Activated naive CD8-positive, alpha-beta T cell (primary cell): ENCODE data around the gene MCAT.
A peak's percentile ranks its signal among the peaks of the same experiment; 100 is the strongest.

Experiments
- H3K27ac Mint-ChIP-seq: one replicate; pipeline ENCODE4 v1.8.0; 2021; ENCODE audit warnings: mixed read lengths
- H3K27me3 Mint-ChIP-seq: one replicate; pipeline ENCODE4 v1.8.0; 2021; ENCODE audit warnings: mixed read lengths
- H3K36me3 Mint-ChIP-seq: one replicate; pipeline ENCODE4 v1.8.0; 2021; ENCODE audit warnings: mixed read lengths
- H3K4me1 Mint-ChIP-seq: one replicate; pipeline ENCODE4 v1.8.0; 2021; ENCODE audit warnings: low read depth, mixed read lengths
- H3K4me3 Mint-ChIP-seq: one replicate; pipeline ENCODE4 v1.8.0; 2021; ENCODE audit warnings: mild to moderate bottlenecking, mixed read lengths
- H3K9me3 Mint-ChIP-seq: one replicate; pipeline ENCODE4 v1.8.0; 2021; ENCODE audit warnings: low read depth, mixed read lengths

The MCAT gene

GRCh38 chr22:43166132-43166930 lies 23.1 kb upstream of the MCAT start:
- peaks cover 2% of the 10 kb centered on the region for H3K4me1 Mint-ChIP-seq
- H3K27me3 Mint-ChIP-seq, result no peaks in the 10 kb centered on the region
- H3K4me3 Mint-ChIP-seq, result no peak overlapping the region
- H3K27ac Mint-ChIP-seq, result no peak overlapping the region
- H3K9me3 Mint-ChIP-seq, result no peaks in the 10 kb centered on the region
- H3K36me3 Mint-ChIP-seq, result no peaks in the 10 kb centered on the region

- Mint-ChIP-seq H3K9me3 (no peaks in the 10 kb centered on the region), H3K27ac (no peak overlapping the region), H3K4me3 (no peak overlapping the region), H3K36me3 (no peaks in the 10 kb centered on the region), H3K4me1 (peaks cover 2% of the 10 kb centered on the region), H3K27me3 (no peaks in the 10 kb centered on the region)
These were observed 21.4 kb upstream of the MCAT start for GRCh38 chr22:43164636-43165035.

GRCh38 chr22:43163241-43163795 lies 20.1 kb upstream of the MCAT start:
- no peak overlapping the region for H3K4me3 Mint-ChIP-seq
- H3K9me3 Mint-ChIP-seq, result no peaks in the 10 kb centered on the region
- no peaks in the 10 kb centered on the region for H3K27me3 Mint-ChIP-seq
- no peak overlapping the region for H3K27ac Mint-ChIP-seq
- H3K36me3 Mint-ChIP-seq, result no peaks in the 10 kb centered on the region
- H3K4me1 Mint-ChIP-seq, result peaks cover 5% of the 10 kb centered on the region

- Mint-ChIP-seq H3K27me3 (no peaks in the 10 kb centered on the region), H3K27ac (no peak overlapping the region), H3K4me1 (peaks cover 5% of the 10 kb centered on the region), H3K9me3 (no peaks in the 10 kb centered on the region), H3K36me3 (no peaks in the 10 kb centered on the region), H3K4me3 (no peak overlapping the region)
These were observed 19.4 kb upstream of the MCAT start for GRCh38 chr22:43162412-43163150.

- Mint-ChIP-seq H3K27me3 (no peaks in the 10 kb centered on the region), H3K9me3 (no peaks in the 10 kb centered on the region), H3K4me3 (no peak overlapping the region), H3K36me3 (no peaks in the 10 kb centered on the region), H3K27ac (no peak overlapping the region), H3K4me1 (peaks cover 5% of the 10 kb centered on the region)
These were observed 17.4 kb upstream of the MCAT start for GRCh38 chr22:43160497-43161126.

GRCh38 chr22:43159484-43160178 lies 16.4 kb upstream of the MCAT start:
- Mint-ChIP-seq H3K27ac (no peak overlapping the region), H3K27me3 (no peaks in the 10 kb centered on the region), H3K4me1 (peaks cover 7% of the 10 kb centered on the region), H3K4me3 (no peak overlapping the region), H3K9me3 (no peaks in the 10 kb centered on the region), H3K36me3 (no peaks in the 10 kb centered on the region)

GRCh38 chr22:43158778-43159483 lies 15.7 kb upstream of the MCAT start:
- Mint-ChIP-seq H3K4me1 (peaks cover 7% of the 10 kb centered on the region), H3K27me3 (no peaks in the 10 kb centered on the region), H3K36me3 (no peaks in the 10 kb centered on the region), H3K9me3 (no peaks in the 10 kb centered on the region), H3K27ac (peak overlapping the region; percentile 37), H3K4me3 (no peak overlapping the region)

- Mint-ChIP-seq H3K36me3 (no peaks in the 10 kb centered on the region), H3K27ac (peak overlapping the region; percentile 22), H3K4me1 (peaks cover 8% of the 10 kb centered on the region), H3K4me3 (no peak overlapping the region), H3K27me3 (no peaks in the 10 kb centered on the region), H3K9me3 (no peaks in the 10 kb centered on the region)
These were observed 14.8 kb upstream of the MCAT start for GRCh38 chr22:43157874-43158546.

GRCh38 chr22:43156413-43156812 lies 13.2 kb upstream of the MCAT start:
- Mint-ChIP-seq H3K9me3 (no peaks in the 10 kb centered on the region), H3K36me3 (no peaks in the 10 kb centered on the region), H3K4me1 (peaks cover 11% of the 10 kb centered on the region), H3K4me3 (no peak overlapping the region), H3K27me3 (no peaks in the 10 kb centered on the region), H3K27ac (no peak overlapping the region)

GRCh38 chr22:43155789-43156188 lies 12.6 kb upstream of the MCAT start:
- Mint-ChIP-seq H3K4me3 (no peak overlapping the region), H3K9me3 (no peaks in the 10 kb centered on the region), H3K27me3 (no peaks in the 10 kb centered on the region), H3K27ac (no peak overlapping the region), H3K36me3 (no peaks in the 10 kb centered on the region), H3K4me1 (peaks cover 14% of the 10 kb centered on the region)

- no peaks in the 10 kb centered on the region for H3K9me3 Mint-ChIP-seq
- H3K4me1 Mint-ChIP-seq, result peaks cover 17% of the 10 kb centered on the region
- no peak overlapping the region for H3K27ac Mint-ChIP-seq
- no peaks in the 10 kb centered on the region for H3K27me3 Mint-ChIP-seq
- H3K4me3 Mint-ChIP-seq, result no peak overlapping the region
- H3K36me3 Mint-ChIP-seq, result no peaks in the 10 kb centered on the region
These were observed 11.8 kb upstream of the MCAT start for GRCh38 chr22:43154887-43155536.

GRCh38 chr22:43153899-43154298 lies 10.7 kb upstream of the MCAT start:
- Mint-ChIP-seq H3K4me1 (peaks cover 17% of the 10 kb centered on the region), H3K36me3 (no peaks in the 10 kb centered on the region), H3K9me3 (no peaks in the 10 kb centered on the region), H3K27ac (no peak overlapping the region), H3K27me3 (no peaks in the 10 kb centered on the region), H3K4me3 (no peak overlapping the region)

GRCh38 chr22:43152357-43153071 lies 9.3 kb upstream of the MCAT start:
- Mint-ChIP-seq H3K27me3 (no peaks in the 10 kb centered on the region), H3K9me3 (no peaks in the 10 kb centered on the region), H3K4me3 (peak overlapping the region; percentile 87), H3K36me3 (no peaks in the 10 kb centered on the region), H3K4me1 (peaks cover 17% of the 10 kb centered on the region), H3K27ac (peak overlapping the region; percentile 83)
